Measurements from ENCODE around the gene PSME2.

DNA sequence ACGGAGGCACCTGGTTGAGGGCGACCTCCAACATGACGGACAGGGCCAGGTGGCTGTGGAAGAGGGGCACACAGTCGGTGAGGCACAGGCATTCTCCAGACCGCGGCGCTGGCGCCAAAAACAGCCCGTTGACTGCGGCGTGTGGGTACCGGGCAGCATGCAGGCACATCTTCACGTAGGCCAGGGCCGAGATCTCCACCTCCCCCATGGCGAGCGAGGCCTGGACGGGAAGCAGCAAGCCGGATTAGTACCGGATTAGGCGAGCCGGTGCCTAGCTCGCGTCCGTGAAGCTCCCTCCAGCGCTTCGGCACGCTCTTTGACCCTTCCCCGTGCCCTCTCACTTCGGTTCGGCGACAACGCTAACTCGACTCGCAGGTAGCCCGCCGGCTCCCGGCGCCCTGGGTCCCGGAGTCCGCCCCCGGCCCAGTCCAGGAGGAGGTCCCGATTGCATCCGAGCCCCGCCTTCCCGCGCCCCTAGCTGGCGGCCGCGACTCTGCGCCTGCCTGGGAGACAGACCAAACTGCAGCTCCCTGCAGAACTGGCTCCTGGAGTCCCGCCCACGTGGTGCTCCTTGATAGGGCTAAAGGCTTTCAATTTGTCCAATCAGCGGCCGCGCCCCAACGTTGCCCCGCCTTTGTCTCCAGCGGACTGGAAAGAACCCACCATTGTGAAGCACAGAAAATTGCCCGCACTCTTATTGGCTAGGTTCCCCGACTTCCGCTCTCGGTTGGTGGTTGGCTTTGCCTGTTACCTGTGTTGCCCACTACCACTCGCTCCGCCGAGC is 5.1 kb downstream of the PSME2 start, which contains the start of gene EMC9:
- TF ChIP-seq, protein P1, sequence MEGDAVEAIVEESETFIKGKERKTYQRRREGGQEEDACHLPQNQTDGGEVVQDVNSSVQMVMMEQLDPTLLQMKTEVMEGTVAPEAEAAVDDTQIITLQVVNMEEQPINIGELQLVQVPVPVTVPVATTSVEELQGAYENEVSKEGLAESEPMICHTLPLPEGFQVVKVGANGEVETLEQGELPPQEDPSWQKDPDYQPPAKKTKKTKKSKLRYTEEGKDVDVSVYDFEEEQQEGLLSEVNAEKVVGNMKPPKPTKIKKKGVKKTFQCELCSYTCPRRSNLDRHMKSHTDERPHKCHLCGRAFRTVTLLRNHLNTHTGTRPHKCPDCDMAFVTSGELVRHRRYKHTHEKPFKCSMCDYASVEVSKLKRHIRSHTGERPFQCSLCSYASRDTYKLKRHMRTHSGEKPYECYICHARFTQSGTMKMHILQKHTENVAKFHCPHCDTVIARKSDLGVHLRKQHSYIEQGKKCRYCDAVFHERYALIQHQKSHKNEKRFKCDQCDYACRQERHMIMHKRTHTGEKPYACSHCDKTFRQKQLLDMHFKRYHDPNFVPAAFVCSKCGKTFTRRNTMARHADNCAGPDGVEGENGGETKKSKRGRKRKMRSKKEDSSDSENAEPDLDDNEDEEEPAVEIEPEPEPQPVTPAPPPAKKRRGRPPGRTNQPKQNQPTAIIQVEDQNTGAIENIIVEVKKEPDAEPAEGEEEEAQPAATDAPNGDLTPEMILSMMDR (conservative IDR thresholded peaks at IDR 0.05; ENCODE audit: low read depth, low read length): peak; percentile 42; the same call in 1 of the 2 replicates
- no peak for TF ChIP-seq EZH2 (IDR thresholded peaks at IDR 0.05; ENCODE audit: borderline replicate concordance, low read depth, low read length, poor library complexity, severe bottlenecking)

Data from A673 (cell line).